ENCODE data around the gene GNG12.

Gene GNG12

GRCh38 chr1:67832737-67833601 is at the start of gene GNG12:
Gene GNG12, minus strand, starts transcription at chr1:67833467. Its CDS starts 125,781 bp downstream, at chr1:67707686.
- peak in 1 of 2 experiments; percentile 44 for DNase-seq

- no peak for DNase-seq
Observed at GRCh38 chr1:67882196-67882958, 49.1 kb upstream of the GNG12 start.

GRCh38 chr1:67880056-67880601 is 46.9 kb upstream of the GNG12 start:
- DNase-seq: peak; percentile 83 to 96

- no peak for DNase-seq
Observed at GRCh38 chr1:67879485-67879884, 46.2 kb upstream of the GNG12 start.

GRCh38 chr1:67874501-67875111 is 41.3 kb upstream of the GNG12 start:
- DNase-seq: no peak

GRCh38 chr1:67869233-67869632 is 36.0 kb upstream of the GNG12 start:
- DNase-seq: no peak

- no peak for DNase-seq
Observed at GRCh38 chr1:67863637-67864036, 30.4 kb upstream of the GNG12 start.

GRCh38 chr1:67862685-67863084 is 29.4 kb upstream of the GNG12 start:
- no peak for DNase-seq

- no peak for DNase-seq
Observed at GRCh38 chr1:67861856-67862516, 28.7 kb upstream of the GNG12 start.

GRCh38 chr1:67860776-67861175 is 27.5 kb upstream of the GNG12 start:
- DNase-seq: no peak

- DNase-seq: no peak
Observed at GRCh38 chr1:67856921-67857320, 23.7 kb upstream of the GNG12 start.

- DNase-seq: no peak
Observed at GRCh38 chr1:67855961-67856360, 22.7 kb upstream of the GNG12 start.

GRCh38 chr1:67855444-67855843 is 22.2 kb upstream of the GNG12 start:
- no peak for DNase-seq

GRCh38 chr1:67853704-67854103 is 20.4 kb upstream of the GNG12 start:
- peak; percentile 34 to 82 for DNase-seq

GRCh38 chr1:67851800-67852199 is 18.5 kb upstream of the GNG12 start:
- no peak for DNase-seq

- no peak for DNase-seq
Observed at GRCh38 chr1:67850611-67851075, 17.4 kb upstream of the GNG12 start.

- DNase-seq: peak in 1 of 2 experiments; percentile 59
Observed at GRCh38 chr1:67850151-67850551, 16.9 kb upstream of the GNG12 start.

- no peak for DNase-seq
Observed at GRCh38 chr1:67847466-67847865, 14.2 kb upstream of the GNG12 start.

GRCh38 chr1:67846538-67846937 is 13.3 kb upstream of the GNG12 start:
- no peak for DNase-seq

- DNase-seq: no peak
Observed at GRCh38 chr1:67844988-67845387, 11.7 kb upstream of the GNG12 start.

- no peak for DNase-seq
Observed at GRCh38 chr1:67843746-67844145, 10.5 kb upstream of the GNG12 start.

- DNase-seq: no peak
Observed at GRCh38 chr1:67843331-67843730, 10.1 kb upstream of the GNG12 start.

GRCh38 chr1:67840449-67840848 is 7.2 kb upstream of the GNG12 start:
- no peak for DNase-seq

Data from NCI-H526 (cell line).